ENCODE data around the gene LRRN3. TPM values are rescaled to one million over a fixed set of nuclear protein-coding genes. Genes with fewer than 3 reads are reported as not detected.

LRRN3 gene
- total RNA-seq, 1 donor: 5.0 TPM

GRCh38 chr7:111050875-111051416 lies 40.0 kb upstream of the LRRN3 start:
- H3K4me3 ChIP-seq (ENCODE audit: low read depth, low read length): no peak overlapping the region
- TF ChIP-seq, protein P1, sequence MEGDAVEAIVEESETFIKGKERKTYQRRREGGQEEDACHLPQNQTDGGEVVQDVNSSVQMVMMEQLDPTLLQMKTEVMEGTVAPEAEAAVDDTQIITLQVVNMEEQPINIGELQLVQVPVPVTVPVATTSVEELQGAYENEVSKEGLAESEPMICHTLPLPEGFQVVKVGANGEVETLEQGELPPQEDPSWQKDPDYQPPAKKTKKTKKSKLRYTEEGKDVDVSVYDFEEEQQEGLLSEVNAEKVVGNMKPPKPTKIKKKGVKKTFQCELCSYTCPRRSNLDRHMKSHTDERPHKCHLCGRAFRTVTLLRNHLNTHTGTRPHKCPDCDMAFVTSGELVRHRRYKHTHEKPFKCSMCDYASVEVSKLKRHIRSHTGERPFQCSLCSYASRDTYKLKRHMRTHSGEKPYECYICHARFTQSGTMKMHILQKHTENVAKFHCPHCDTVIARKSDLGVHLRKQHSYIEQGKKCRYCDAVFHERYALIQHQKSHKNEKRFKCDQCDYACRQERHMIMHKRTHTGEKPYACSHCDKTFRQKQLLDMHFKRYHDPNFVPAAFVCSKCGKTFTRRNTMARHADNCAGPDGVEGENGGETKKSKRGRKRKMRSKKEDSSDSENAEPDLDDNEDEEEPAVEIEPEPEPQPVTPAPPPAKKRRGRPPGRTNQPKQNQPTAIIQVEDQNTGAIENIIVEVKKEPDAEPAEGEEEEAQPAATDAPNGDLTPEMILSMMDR (IDR thresholded peaks at IDR 0.05; ENCODE audit: insufficient read depth, low read length): no peak
- DNase-seq (ENCODE audit: low read depth): no peak

- H3K4me3 ChIP-seq (ENCODE audit: low read depth, low read length): no peak overlapping the region
- no peak for DNase-seq (ENCODE audit: low read depth)
- TF ChIP-seq, protein P1 (IDR thresholded peaks at IDR 0.05; ENCODE audit: insufficient read depth, low read length): no peak
These were observed 39.1 kb upstream of the LRRN3 start for GRCh38 chr7:111051832-111052231.

DNA sequence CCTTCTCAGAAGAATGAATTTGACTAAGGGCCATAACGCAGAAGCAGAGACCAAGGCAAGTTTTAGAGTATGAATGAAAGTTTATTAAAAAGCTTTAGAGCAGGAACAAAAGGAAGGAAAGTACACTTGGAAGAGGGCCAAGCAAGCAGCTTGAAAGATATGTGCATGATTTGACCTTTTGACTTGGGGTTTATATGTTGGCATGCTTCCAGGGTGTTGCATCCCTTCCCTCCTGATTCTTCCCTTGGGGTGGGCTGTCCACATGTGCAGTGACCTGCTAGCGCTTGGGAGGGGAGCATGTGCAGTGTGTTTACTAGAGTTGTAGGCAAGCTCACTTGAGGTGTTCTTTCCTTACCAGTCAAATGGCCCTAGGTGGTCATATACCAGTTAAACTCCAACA lies 37.9 kb upstream of the LRRN3 start:
- TF ChIP-seq, protein P1 (IDR thresholded peaks at IDR 0.05; ENCODE audit: insufficient read depth, low read length): no peak
- no peak overlapping the region for H3K4me3 ChIP-seq (ENCODE audit: low read depth, low read length)
- no peak for DNase-seq (ENCODE audit: low read depth)

- H3K4me3 ChIP-seq (ENCODE audit: low read depth, low read length): no peak overlapping the region
- TF ChIP-seq, protein P1 (IDR thresholded peaks at IDR 0.05; ENCODE audit: insufficient read depth, low read length): no peak
- no peak for DNase-seq (ENCODE audit: low read depth)
These were observed 34.6 kb upstream of the LRRN3 start for GRCh38 chr7:111056371-111056770.

DNA sequence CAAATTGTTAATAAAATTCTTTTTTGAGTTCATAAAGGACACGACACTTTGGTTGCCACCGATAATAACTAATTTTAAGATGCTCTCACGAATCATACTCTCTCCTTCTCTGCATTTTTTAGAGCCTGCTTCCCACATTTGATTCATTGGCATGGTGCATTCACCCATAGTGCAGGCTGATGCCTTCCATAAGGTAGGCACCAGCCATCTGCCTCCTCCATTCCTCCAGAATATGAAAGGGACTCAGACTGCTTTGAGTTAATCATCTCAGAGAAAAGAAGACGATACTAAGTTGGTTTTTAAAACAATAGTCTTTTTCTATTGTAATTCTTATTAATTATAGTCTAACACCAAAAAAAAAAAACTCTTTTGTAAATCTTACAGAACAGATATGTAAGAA lies 33.9 kb upstream of the LRRN3 start:
- DNase-seq (ENCODE audit: low read depth): no peak
- H3K4me3 ChIP-seq (ENCODE audit: low read depth, low read length): no peak overlapping the region
- TF ChIP-seq, protein P1 (IDR thresholded peaks at IDR 0.05; ENCODE audit: insufficient read depth, low read length): no peak

DNA sequence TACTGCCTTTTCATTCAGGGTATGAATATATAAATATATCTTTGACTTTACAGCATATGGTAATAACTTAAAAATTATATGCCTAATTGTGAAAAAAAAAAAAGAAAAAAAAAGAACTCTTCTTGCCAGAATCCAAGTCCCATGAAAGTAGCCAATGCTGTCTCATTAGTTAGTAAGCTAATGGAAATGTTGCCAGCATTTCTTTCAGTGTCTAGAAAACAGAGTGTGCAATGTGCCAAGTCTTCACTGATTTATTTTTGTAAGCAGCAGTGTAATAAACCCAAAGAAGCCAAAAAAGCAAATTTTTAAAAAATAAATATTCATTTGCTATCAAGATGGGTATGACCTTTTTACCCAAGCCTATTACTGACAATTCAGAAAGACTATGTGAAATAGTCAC lies 31.1 kb upstream of the LRRN3 start:
- DNase-seq (ENCODE audit: low read depth): no peak
- no peak overlapping the region for H3K4me3 ChIP-seq (ENCODE audit: low read depth, low read length)
- TF ChIP-seq, protein P1 (IDR thresholded peaks at IDR 0.05; ENCODE audit: insufficient read depth, low read length): no peak

- no peak overlapping the region for H3K4me3 ChIP-seq (ENCODE audit: low read depth, low read length)
- TF ChIP-seq, protein P1 (IDR thresholded peaks at IDR 0.05; ENCODE audit: insufficient read depth, low read length): no peak
- no peak for DNase-seq (ENCODE audit: low read depth)
These were observed 27.8 kb upstream of the LRRN3 start for GRCh38 chr7:111063166-111063565.

All from fibroblast of the aortic adventitia (primary cell).